Measurements from ENCODE around the gene SPART. TPM values are rescaled to one million over a fixed set of nuclear protein-coding genes. Genes with fewer than 3 reads are reported as not detected.

The SPART gene
- polyA plus RNA-seq, 1 of the 3 experiments (the other 2 are of a cell fraction), result 4.8 TPM

- H3K36me3 ChIP-seq (replicated peaks in 1 of 2; ENCODE audit: control insufficient read depth in 1 of 2, insufficient read depth in 2 of 2, low read length in 1 of 2), result no peaks in the 10 kb centered on the region
- H3K27me3 ChIP-seq (ENCODE audit: insufficient read depth), result no peaks in the 10 kb centered on the region; the same call in 1 of the 2 replicates
- no peak for TF ChIP-seq TCF12 (IDR thresholded peaks at IDR 0.05)
- no peak for TF ChIP-seq NRF1 (IDR thresholded peaks at IDR 0.05; ENCODE audit: low read depth, low read length)
- no peak for TF ChIP-seq FOXJ3 (CRISPR knock-in tag; IDR thresholded peaks at IDR 0.05)
- no peak for TF ChIP-seq USF1 (IDR thresholded peaks at IDR 0.05; ENCODE audit: borderline replicate concordance, low read depth)
- TF ChIP-seq MAX (IDR thresholded peaks at IDR 0.05; ENCODE audit: low read depth), result no peak
- no peak for TF ChIP-seq SMC3 (IDR thresholded peaks at IDR 0.05; ENCODE audit: low read depth, low read length)
- no peak for TF ChIP-seq ZBTB33 (IDR thresholded peaks at IDR 0.05; ENCODE audit: borderline replicate concordance, low read depth)
- no peak for TF ChIP-seq IRF3 (IDR thresholded peaks at IDR 0.05; ENCODE audit: low read depth, low read length)
- WGBS (ENCODE audit: low lambda C conversion rate), result 73% methylated on average over 8 of the region's 8 CpGs
- POLR2A ChIA-PET, result no interaction called here
- no peaks in the 10 kb centered on the region for H4K20me1 ChIP-seq (ENCODE audit: insufficient read depth)
- H2AFZ ChIP-seq (ENCODE audit: low read depth), result no peak overlapping the region
- H3K9me2 ChIP-seq, result no peaks in the 10 kb centered on the region
- H3F3A ChIP-seq (replicated peaks; ENCODE audit: insufficient read depth), result no peaks in the 10 kb centered on the region
- H3K79me2 ChIP-seq (ENCODE audit: insufficient read depth), result no peaks in the 10 kb centered on the region
- no peak overlapping the region for H3K4me2 ChIP-seq
- CTCF ChIA-PET, result interaction anchor here (1.0 to 1.9 kb wide), 3 partner anchors 23 to 86 kb away, joined by 3 to 5 read pairs (median 4); no protein-coding TSS in a partner anchor
- H3K4me3 ChIP-seq (ENCODE audit: low read depth in 2 of 2, low read length in 1 of 2), result no peak overlapping the region
- no peak overlapping the region for H3K9ac ChIP-seq
- H3K4me1 ChIP-seq (ENCODE audit: control insufficient read depth in 1 of 2, insufficient read depth in 2 of 2, low read depth in 1 of 2, low read length in 1 of 2), result no peaks in the 10 kb centered on the region
- no peak overlapping the region for H3K27ac ChIP-seq (ENCODE audit: low read depth in 2 of 2, low read length in 1 of 2)
- DNase-seq, result no peak
- H3K9me3 ChIP-seq, result no peaks in the 10 kb centered on the region
Observed at GRCh38 chr13:36369268-36370107, 23.3 kb upstream of the SPART start.

- H3K9ac ChIP-seq, result no peak overlapping the region
- TF ChIP-seq USF2 (IDR thresholded peaks at IDR 0.05; ENCODE audit: borderline replicate concordance, low read depth, low read length), result no peak
- no peak for TF ChIP-seq USF1 (IDR thresholded peaks at IDR 0.05; ENCODE audit: borderline replicate concordance, low read depth)
- no peak for TF ChIP-seq TCF12 (IDR thresholded peaks at IDR 0.05)
- H3F3A ChIP-seq (replicated peaks; ENCODE audit: insufficient read depth), result no peaks in the 10 kb centered on the region
- no peaks in the 10 kb centered on the region for H3K9me2 ChIP-seq
- no peak overlapping the region for H3K4me2 ChIP-seq
- ChIA-PET POLR2A (no interaction called here), CTCF (no interaction called here)
- no peaks in the 10 kb centered on the region for H3K9me3 ChIP-seq
- 87% methylated on average over 3 of the region's 4 CpGs for WGBS (ENCODE audit: low lambda C conversion rate)
- no peak overlapping the region for H3K27ac ChIP-seq (ENCODE audit: low read depth in 2 of 2, low read length in 1 of 2)
- H2AFZ ChIP-seq (ENCODE audit: low read depth), result no peak overlapping the region
- H3K4me1 ChIP-seq (ENCODE audit: control insufficient read depth in 1 of 2, insufficient read depth in 2 of 2, low read depth in 1 of 2, low read length in 1 of 2), result no peaks in the 10 kb centered on the region; a peak in 1 of 4 replicates
- no peaks in the 10 kb centered on the region for H3K79me2 ChIP-seq (ENCODE audit: insufficient read depth)
- no peaks in the 10 kb centered on the region for H3K36me3 ChIP-seq (replicated peaks in 1 of 2; ENCODE audit: control insufficient read depth in 1 of 2, insufficient read depth in 2 of 2, low read length in 1 of 2)
- no peak for DNase-seq
- no peaks in the 10 kb centered on the region; the same call in 1 of the 2 replicates for H3K27me3 ChIP-seq (ENCODE audit: insufficient read depth)
- H3K4me3 ChIP-seq (ENCODE audit: low read depth in 2 of 2, low read length in 1 of 2), result no peak overlapping the region
- H4K20me1 ChIP-seq (ENCODE audit: insufficient read depth), result no peaks in the 10 kb centered on the region
Observed at GRCh38 chr13:36366031-36366430, 19.8 kb upstream of the SPART start.

Data from SK-N-SH (cell line).